ENCODE data around the gene NAT9.

Gene NAT9

DNA sequence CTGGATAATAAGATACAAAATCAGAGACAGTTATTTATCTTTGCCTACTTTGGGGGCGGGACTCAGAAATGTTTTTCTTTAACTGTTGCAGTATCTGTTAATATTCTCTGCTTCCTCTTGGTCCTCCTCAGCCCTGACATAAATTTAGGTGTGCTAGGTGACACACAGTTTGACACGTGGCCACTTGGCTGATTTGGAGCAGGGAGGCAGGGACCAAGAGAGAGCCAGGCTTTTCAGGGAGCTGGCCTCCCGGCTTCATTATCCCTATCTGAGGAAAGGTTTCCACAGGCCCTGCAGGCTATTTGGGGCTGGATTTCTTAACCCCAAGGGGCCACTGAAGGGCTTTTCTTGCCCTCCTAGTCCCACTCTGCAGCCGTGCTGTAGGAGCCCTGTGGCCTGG, 20.1 kb upstream of the NAT9 start:
- H3K79me2 ChIP-seq (ENCODE audit: control insufficient read depth, insufficient read depth, low read length) = no peaks in the 10 kb centered on the region
- no peak overlapping the region for H3K56ac ChIP-seq (ENCODE audit: low read length)
- no peak overlapping the region for H3K23ac ChIP-seq (ENCODE audit: low read length)
- no peak overlapping the region for H3K18ac ChIP-seq (ENCODE audit: low read length)
- no peak overlapping the region for H2BK5ac ChIP-seq (ENCODE audit: low read length)
- no peaks in the 10 kb centered on the region for H3K27me3 ChIP-seq (ENCODE audit: insufficient read depth, low read length, poor library complexity)
- no peak overlapping the region for H2BK120ac ChIP-seq (ENCODE audit: low read depth, low read length)
- no peak for DNase-seq
- H2BK15ac ChIP-seq (replicated peaks; ENCODE audit: low read depth) = no peak overlapping the region
- H3K36me3 ChIP-seq (ENCODE audit: control insufficient read depth, insufficient read depth, low read length) = peaks cover 10% of the 10 kb centered on the region
- no peak overlapping the region for H4K8ac ChIP-seq (ENCODE audit: low read depth, low read length)
- no peak overlapping the region for H3K4me3 ChIP-seq (ENCODE audit: low read length)
- H3K4me1 ChIP-seq (ENCODE audit: control insufficient read depth, low read depth, low read length) = no peaks in the 10 kb centered on the region
- no CpG with 5 or more reads among the region's 4 CpGs for WGBS (ENCODE audit: extremely low coverage, insufficient coverage, low lambda C conversion rate)
- no peak overlapping the region for H4K5ac ChIP-seq (ENCODE audit: low read length)
- no peak overlapping the region for H2AK5ac ChIP-seq (ENCODE audit: low read length)
- H3K79me1 ChIP-seq (ENCODE audit: low read length) = no peaks in the 10 kb centered on the region
- H3K9ac ChIP-seq (ENCODE audit: low read length) = no peak overlapping the region
- H3K27ac ChIP-seq (ENCODE audit: low read depth, low read length) = no peak overlapping the region
- H3K4ac ChIP-seq (ENCODE audit: low read depth, low read length) = no peak overlapping the region
- no peak overlapping the region for H3K4me2 ChIP-seq (ENCODE audit: low read length)

DNA sequence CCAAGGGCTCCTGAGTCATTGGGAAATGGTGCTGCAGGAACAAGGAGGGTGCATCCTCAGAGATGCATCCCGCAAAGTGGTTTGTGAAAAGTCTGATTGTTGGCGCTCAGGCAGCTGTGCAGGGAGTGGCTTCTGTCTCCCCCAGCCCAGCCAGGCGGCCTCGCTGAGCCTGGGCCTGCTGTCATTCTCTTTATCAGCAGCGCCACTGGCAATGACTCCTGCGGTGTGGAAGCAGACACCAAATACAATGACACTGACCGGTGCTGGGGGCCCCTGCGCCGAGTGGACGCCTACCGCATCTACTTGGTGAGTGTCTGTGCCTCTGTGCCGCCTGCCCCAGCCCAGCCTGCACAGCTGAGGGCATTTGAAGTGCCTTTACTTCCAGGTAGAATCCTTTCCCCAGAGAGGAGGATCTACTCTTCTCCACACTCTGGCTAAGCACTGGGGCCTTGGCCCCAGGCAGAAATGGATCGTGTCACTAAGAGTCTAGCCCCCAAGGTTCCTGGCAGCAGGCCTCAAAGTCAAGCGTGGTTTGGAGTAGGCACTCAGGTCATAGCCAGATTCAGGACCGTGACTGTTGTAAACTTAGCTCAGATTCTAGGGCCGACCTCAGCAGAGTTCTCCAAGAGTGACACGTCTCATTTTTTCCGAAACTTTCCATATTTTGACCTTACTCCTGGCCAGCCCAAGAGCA, 19.3 kb upstream of the NAT9 start:
- H3K23ac ChIP-seq (ENCODE audit: low read length) = no peak overlapping the region
- no peak overlapping the region for H3K27ac ChIP-seq (ENCODE audit: low read depth, low read length)
- H2BK120ac ChIP-seq (ENCODE audit: low read depth, low read length) = no peak overlapping the region
- H4K5ac ChIP-seq (ENCODE audit: low read length) = no peak overlapping the region
- no peaks in the 10 kb centered on the region for H3K4me1 ChIP-seq (ENCODE audit: control insufficient read depth, low read depth, low read length)
- H2BK5ac ChIP-seq (ENCODE audit: low read length) = no peak overlapping the region
- no peak overlapping the region for H3K4me3 ChIP-seq (ENCODE audit: low read length)
- H3K18ac ChIP-seq (ENCODE audit: low read length) = no peak overlapping the region
- H3K56ac ChIP-seq (ENCODE audit: low read length) = no peak overlapping the region
- DNase-seq = no peak
- no peak overlapping the region for H3K4ac ChIP-seq (ENCODE audit: low read depth, low read length)
- H3K9ac ChIP-seq (ENCODE audit: low read length) = no peak overlapping the region
- H3K4me2 ChIP-seq (ENCODE audit: low read length) = no peak overlapping the region
- WGBS (ENCODE audit: extremely low coverage, insufficient coverage, low lambda C conversion rate) = no CpG with 5 or more reads among the region's 18 CpGs
- H2BK15ac ChIP-seq (replicated peaks; ENCODE audit: low read depth) = no peak overlapping the region
- no peak overlapping the region for H2AK5ac ChIP-seq (ENCODE audit: low read length)
- no peak overlapping the region for H4K8ac ChIP-seq (ENCODE audit: low read depth, low read length)
- no peaks in the 10 kb centered on the region for H3K79me2 ChIP-seq (ENCODE audit: control insufficient read depth, insufficient read depth, low read length)
- H3K27me3 ChIP-seq (ENCODE audit: insufficient read depth, low read length, poor library complexity) = no peaks in the 10 kb centered on the region
- peaks cover 10% of the 10 kb centered on the region for H3K36me3 ChIP-seq (ENCODE audit: control insufficient read depth, insufficient read depth, low read length)
- H3K79me1 ChIP-seq (ENCODE audit: low read length) = no peaks in the 10 kb centered on the region

DNA sequence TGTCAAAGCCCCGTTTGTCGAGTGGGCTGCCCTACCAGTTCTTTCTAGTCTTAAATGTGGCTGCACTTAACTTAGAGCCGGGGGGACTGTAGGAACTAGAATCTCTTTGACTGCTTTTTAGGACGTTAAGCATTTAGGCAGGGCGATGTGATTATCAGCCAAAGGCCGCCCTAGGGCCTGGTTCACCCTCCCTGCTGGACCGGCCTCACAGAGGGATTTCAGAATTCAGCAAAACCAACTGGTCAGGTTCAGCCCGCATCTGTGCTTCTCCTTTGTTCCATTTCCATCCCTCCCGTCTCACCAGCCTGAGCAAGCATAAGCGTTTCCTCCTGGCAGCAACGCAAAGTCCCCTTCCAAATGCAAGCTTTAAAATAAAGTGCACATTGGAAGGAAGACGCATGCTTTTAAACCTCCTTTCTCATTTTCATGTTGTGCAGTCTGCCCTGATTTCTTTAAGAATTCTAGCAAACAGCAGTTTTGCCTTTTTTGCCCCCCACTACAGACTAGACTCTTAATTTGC, 16.5 kb upstream of the NAT9 start:
- Histone ChIP-seq H3K4me2 (ENCODE audit: low read length) (no peak overlapping the region), H3K9ac (ENCODE audit: low read length) (no peak overlapping the region), H2AK5ac (ENCODE audit: low read length) (no peak overlapping the region), H3K79me2 (ENCODE audit: control insufficient read depth, insufficient read depth, low read length) (no peaks in the 10 kb centered on the region), H3K56ac (ENCODE audit: low read length) (no peak overlapping the region), H3K36me3 (ENCODE audit: control insufficient read depth, insufficient read depth, low read length) (peaks cover 12% of the 10 kb centered on the region), H2BK15ac (replicated peaks; ENCODE audit: low read depth) (no peak overlapping the region), H3K27ac (ENCODE audit: low read depth, low read length) (no peak overlapping the region), H3K23ac (ENCODE audit: low read length) (no peak overlapping the region), H3K79me1 (ENCODE audit: low read length) (no peaks in the 10 kb centered on the region), H3K4me1 (ENCODE audit: control insufficient read depth, low read depth, low read length) (no peaks in the 10 kb centered on the region), H3K4ac (ENCODE audit: low read depth, low read length) (no peak overlapping the region), H4K5ac (ENCODE audit: low read length) (no peak overlapping the region), H3K27me3 (ENCODE audit: insufficient read depth, low read length, poor library complexity) (no peaks in the 10 kb centered on the region), H3K4me3 (ENCODE audit: low read length) (no peak overlapping the region), H3K18ac (ENCODE audit: low read length) (no peak overlapping the region), H2BK5ac (ENCODE audit: low read length) (no peak overlapping the region), H4K8ac (ENCODE audit: low read depth, low read length) (no peak overlapping the region), H2BK120ac (ENCODE audit: low read depth, low read length) (no peak overlapping the region)
- DNase-seq = no peak
- no CpG with 5 or more reads among the region's 12 CpGs for WGBS (ENCODE audit: extremely low coverage, insufficient coverage, low lambda C conversion rate)

DNA sequence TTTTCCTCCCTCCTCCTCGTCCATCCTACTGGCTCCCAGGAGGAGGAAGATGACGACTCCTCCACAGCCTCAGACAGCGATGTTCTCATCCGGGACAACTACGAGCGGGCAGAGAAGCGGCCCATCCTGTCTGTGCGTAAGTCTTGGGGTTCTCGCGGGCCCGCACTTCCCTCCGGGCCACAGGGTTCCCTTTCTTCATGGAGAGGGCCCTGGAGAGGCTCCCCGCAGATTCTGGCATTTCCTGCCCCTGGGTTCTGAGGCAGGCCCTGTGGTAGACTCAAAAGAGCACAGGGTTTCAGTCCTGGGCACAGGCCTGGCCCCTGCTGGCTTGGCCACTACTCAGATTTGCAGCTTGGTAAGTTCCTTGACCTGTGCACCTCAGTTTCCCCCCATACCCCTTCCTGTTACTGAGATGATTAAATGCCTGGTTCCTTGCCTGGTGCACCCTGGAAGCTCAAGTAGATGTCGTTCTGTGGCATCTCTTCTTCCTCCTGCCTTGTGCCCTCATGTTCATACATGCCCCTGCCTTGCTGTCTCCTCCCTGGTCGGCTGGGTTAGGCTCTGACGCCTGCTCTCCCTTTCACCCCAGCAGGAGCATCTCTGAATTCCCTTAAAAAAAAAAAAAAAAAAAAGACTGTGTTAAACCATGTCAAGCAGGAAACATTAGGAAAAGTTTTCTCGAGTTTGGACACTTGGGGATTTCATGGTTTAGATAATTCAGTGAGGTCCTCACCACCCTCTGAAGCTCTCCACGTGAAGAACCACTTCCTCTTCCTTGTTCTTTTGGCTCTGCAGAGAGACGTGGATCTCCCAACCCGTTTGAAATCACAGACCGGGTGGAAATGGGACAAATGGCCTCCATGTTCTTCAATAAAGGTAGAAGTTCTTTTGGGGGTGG, 14.3 kb upstream of the NAT9 start:
- Histone ChIP-seq H3K4me2 (ENCODE audit: low read length) (no peak overlapping the region), H3K79me2 (ENCODE audit: control insufficient read depth, insufficient read depth, low read length) (no peaks in the 10 kb centered on the region), H3K18ac (ENCODE audit: low read length) (no peak overlapping the region), H3K36me3 (ENCODE audit: control insufficient read depth, insufficient read depth, low read length) (peaks cover 12% of the 10 kb centered on the region), H2BK15ac (replicated peaks; ENCODE audit: low read depth) (no peak overlapping the region), H4K5ac (ENCODE audit: low read length) (no peak overlapping the region), H3K27me3 (ENCODE audit: insufficient read depth, low read length, poor library complexity) (no peaks in the 10 kb centered on the region), H2AK5ac (ENCODE audit: low read length) (no peak overlapping the region), H2BK5ac (ENCODE audit: low read length) (no peak overlapping the region), H3K4me1 (ENCODE audit: control insufficient read depth, low read depth, low read length) (no peaks in the 10 kb centered on the region), H4K8ac (ENCODE audit: low read depth, low read length) (no peak overlapping the region), H2BK120ac (ENCODE audit: low read depth, low read length) (no peak overlapping the region), H3K79me1 (ENCODE audit: low read length) (no peaks in the 10 kb centered on the region), H3K27ac (ENCODE audit: low read depth, low read length) (no peak overlapping the region), H3K4ac (ENCODE audit: low read depth, low read length) (no peak overlapping the region), H3K23ac (ENCODE audit: low read length) (no peak overlapping the region), H3K4me3 (ENCODE audit: low read length) (no peak overlapping the region), H3K56ac (ENCODE audit: low read length) (no peak overlapping the region), H3K9ac (ENCODE audit: low read length) (no peak overlapping the region)
- DNase-seq = no peak
- no CpG with 5 or more reads among the region's 21 CpGs for WGBS (ENCODE audit: extremely low coverage, insufficient coverage, low lambda C conversion rate)

DNA sequence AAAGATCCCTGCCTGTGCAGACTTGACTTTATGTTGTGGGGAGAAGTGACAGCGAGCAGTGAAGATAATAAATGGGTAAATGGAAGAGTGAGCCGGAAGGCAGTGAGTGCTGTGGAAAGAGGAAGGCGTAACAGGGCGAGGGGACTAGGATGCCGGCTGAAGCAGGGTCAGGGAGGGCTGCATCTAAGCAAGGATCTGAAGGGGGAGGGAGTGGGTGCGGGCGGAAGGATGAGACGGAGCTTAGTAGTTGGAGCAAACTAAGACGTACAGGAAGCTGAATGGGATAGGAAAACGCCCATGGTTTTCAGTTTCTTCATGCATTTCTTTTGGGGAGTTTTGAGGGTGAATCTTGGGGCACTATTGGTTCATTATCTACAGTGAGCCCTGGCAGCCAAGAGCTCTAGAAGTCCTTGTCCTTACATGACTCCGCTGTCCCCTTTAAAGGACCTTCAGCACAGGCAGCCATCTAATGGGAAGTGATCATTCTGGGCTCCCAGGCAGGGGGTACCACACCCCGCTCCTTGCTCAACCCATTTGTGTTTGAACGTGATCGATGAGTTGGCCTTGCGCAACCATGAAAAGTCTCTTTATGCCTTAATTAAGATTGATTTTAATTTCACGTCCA, 10.4 kb upstream of the NAT9 start:
- H3K4ac ChIP-seq (ENCODE audit: low read depth, low read length) = no peak overlapping the region
- H2BK5ac ChIP-seq (ENCODE audit: low read length) = no peak overlapping the region
- no peak overlapping the region for H3K9ac ChIP-seq (ENCODE audit: low read length)
- peaks cover 3% of the 10 kb centered on the region for H3K79me1 ChIP-seq (ENCODE audit: low read length)
- no peak overlapping the region for H3K27ac ChIP-seq (ENCODE audit: low read depth, low read length)
- no peak overlapping the region for H3K56ac ChIP-seq (ENCODE audit: low read length)
- DNase-seq = no peak
- no peak overlapping the region for H3K4me3 ChIP-seq (ENCODE audit: low read length)
- no peak overlapping the region for H4K5ac ChIP-seq (ENCODE audit: low read length)
- H3K23ac ChIP-seq (ENCODE audit: low read length) = no peak overlapping the region
- no peak overlapping the region for H3K18ac ChIP-seq (ENCODE audit: low read length)
- no peaks in the 10 kb centered on the region for H3K27me3 ChIP-seq (ENCODE audit: insufficient read depth, low read length, poor library complexity)
- H2BK15ac ChIP-seq (replicated peaks; ENCODE audit: low read depth) = no peak overlapping the region
- H3K36me3 ChIP-seq (ENCODE audit: control insufficient read depth, insufficient read depth, low read length) = peaks cover 2% of the 10 kb centered on the region
- H2BK120ac ChIP-seq (ENCODE audit: low read depth, low read length) = no peak overlapping the region
- no peak overlapping the region for H4K8ac ChIP-seq (ENCODE audit: low read depth, low read length)
- no peak overlapping the region for H3K4me2 ChIP-seq (ENCODE audit: low read length)
- no peaks in the 10 kb centered on the region for H3K4me1 ChIP-seq (ENCODE audit: control insufficient read depth, low read depth, low read length)
- H3K79me2 ChIP-seq (ENCODE audit: control insufficient read depth, insufficient read depth, low read length) = no peaks in the 10 kb centered on the region
- no CpG with 5 or more reads among the region's 16 CpGs for WGBS (ENCODE audit: extremely low coverage, insufficient coverage, low lambda C conversion rate)
- no peak overlapping the region for H2AK5ac ChIP-seq (ENCODE audit: low read length)
